Fibroblast of villous mesenchyme (primary cell): Measurements from ENCODE around the gene ADCY9. TPM values are rescaled to one million over a fixed set of nuclear protein-coding genes. Genes with fewer than 3 reads are reported as not detected.

Source experiments
- DNase-seq: peaks from one replicate; pipeline ENCODE4 v3.0.0-alpha.2; 2010; ENCODE audit warnings: low read depth
- H3K4me3 ChIP-seq: 2 replicates; pipeline ENCODE4 v1.5.1; 2011; ENCODE audit warnings: low read depth, mild to moderate bottlenecking, low read length
- total RNA-seq: library from RNA; depleted of rRNA; stranded (reverse); fragments of >200 nt; gene quantifications from 2 replicates; pipeline ENCODE4 v1.2.3, GENCODE V29; 2012
- TF ChIP-seq, protein P1 (sequence below): IDR thresholded peaks from 2 replicates; pipeline ENCODE4 v1.5.1; 2012; ENCODE audit warnings: low read depth, mild to moderate bottlenecking, low read length; ENCODE audit not compliant: insufficient read depth

Gene ADCY9
- total RNA-seq, 1 donor: 38.0 TPM

DNA sequence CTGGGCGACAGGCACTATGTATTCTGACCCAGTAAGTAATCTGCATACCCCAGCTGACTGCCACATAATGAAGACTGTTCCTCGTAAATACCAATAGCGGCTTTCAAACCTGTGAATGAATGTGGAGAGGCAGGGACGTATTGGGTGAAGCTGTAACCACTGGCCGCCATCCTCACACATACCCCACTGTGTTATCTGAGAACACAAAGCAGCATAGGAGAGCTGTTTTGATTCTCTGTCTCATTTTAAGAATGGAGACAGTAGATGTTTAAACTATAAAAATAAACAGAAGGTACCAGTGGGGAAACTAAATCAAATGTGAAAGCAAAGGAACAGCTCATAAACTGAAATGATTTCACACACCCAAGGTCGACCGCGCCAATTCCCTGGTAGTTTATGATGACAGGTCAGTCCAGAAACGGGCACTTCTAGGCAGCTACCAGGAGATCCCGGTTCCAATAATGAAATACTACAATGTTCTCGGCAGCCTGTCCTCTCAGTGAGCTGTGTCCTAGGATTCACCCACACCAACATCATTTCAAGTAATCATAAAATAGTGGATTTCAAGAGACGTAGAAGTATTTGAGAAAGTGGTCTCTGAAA, 109.7 kb downstream of the ADCY9 start:
- DNase-seq: no peak
- TF ChIP-seq, protein P1, sequence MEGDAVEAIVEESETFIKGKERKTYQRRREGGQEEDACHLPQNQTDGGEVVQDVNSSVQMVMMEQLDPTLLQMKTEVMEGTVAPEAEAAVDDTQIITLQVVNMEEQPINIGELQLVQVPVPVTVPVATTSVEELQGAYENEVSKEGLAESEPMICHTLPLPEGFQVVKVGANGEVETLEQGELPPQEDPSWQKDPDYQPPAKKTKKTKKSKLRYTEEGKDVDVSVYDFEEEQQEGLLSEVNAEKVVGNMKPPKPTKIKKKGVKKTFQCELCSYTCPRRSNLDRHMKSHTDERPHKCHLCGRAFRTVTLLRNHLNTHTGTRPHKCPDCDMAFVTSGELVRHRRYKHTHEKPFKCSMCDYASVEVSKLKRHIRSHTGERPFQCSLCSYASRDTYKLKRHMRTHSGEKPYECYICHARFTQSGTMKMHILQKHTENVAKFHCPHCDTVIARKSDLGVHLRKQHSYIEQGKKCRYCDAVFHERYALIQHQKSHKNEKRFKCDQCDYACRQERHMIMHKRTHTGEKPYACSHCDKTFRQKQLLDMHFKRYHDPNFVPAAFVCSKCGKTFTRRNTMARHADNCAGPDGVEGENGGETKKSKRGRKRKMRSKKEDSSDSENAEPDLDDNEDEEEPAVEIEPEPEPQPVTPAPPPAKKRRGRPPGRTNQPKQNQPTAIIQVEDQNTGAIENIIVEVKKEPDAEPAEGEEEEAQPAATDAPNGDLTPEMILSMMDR: no peak

DNA sequence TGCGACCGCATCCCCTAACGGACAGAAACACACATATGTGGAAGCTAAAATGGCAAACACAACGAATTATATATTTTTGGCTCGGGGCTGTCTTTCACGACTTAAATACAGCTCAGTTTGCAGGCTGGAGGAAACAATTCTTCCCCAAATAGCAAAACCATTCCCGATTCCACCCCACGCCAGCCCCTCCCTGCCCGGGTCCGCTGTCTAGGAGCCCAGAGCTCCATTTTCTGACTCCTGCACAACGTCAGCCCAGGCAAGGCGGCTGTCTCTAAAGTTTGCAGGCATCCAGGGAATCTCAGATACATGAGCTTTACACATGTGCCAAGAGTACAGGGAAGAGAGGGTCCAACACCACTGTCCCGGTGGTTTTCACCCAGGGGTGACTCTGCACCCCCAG, 110.5 kb downstream of the ADCY9 start:
- DNase-seq: no peak
- no peak overlapping the region for H3K4me3 ChIP-seq
- TF ChIP-seq, protein P1: no peak

More for the DNA sequence above, 109.7 kb downstream of the ADCY9 start:
- no peak overlapping the region for H3K4me3 ChIP-seq

DNA sequence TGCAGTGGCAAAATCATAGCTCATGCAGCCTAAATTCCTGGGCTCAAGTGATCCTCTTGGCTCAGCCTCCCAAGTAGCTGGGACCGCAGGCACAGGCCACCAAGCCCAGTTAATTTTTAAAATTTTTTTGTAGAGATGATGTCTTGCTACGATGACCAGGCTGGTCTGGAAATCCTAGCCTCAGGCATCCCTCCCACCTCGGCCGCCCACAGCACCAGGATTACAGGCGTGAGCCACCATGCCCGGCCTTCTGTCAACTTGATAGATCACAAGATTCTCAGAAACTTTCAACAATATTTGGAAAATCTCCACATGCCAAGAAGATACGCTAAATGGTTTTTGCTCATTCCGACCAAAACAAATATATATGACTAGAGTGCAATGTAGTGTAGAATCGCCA, 111.0 kb downstream of the ADCY9 start:
- TF ChIP-seq, protein P1: no peak
- DNase-seq: no peak
- H3K4me3 ChIP-seq: no peak overlapping the region

DNA sequence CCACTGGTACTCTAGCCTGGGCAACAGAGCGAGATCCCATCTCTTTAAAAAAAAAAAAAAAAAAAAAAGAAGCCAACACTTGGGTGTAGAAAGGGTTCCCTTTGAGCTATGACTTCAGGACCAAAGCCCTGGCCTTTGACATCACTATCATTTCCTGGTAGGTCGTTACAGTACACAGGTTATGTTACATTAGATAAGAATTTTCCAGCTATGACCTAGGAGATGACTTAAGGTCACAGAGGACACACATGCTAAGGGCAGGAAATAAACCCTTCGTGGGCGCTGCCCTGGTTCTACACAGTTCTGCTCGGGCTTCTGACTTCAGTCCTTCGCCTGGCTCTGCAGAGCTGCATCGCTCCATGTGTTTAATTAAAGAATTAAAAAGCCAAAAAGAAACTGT, 112.0 kb downstream of the ADCY9 start:
- no peak for DNase-seq
- TF ChIP-seq, protein P1: no peak
- no peak overlapping the region for H3K4me3 ChIP-seq

DNA sequence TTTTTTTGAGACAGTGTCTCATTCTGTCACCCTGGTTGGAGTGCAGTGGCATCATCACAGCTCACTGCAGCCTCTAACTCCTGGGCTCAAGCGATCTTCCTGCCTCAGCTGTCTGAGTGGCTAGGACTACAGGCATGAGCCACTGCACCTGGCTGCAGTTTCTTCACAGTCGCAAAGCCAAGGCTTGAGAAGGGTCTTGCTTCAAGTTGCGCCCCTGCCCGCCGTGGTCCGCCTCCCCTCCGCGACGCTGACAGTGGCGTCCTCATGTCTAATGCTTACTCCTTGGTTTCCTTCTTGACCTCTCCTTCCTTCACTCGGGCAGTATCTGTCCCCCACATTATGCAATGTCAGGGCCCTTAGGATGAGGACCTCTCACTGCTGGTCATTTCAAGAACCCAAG, 112.7 kb downstream of the ADCY9 start:
- no peak for DNase-seq
- TF ChIP-seq, protein P1: no peak

DNA sequence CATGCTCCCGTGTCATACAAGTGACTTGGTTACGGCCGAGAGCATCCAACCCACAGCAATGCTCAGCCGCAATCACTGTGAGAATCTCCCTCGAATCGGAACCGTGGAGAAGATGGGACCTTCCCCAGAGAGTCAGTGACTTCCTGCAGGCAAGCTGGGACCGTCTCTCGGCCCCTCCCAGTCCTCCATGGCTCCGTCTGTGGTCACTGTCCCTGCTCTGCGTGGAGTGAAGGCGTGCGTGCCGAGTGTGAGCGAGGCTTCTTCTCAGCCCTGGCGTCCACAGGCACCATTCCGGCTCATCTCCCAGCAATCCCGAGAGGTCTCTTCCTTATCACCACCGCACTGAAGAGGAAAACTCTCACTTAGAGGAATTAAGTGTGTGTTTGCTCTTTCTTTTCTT, 113.1 kb downstream of the ADCY9 start:
- no peak overlapping the region for H3K4me3 ChIP-seq
- DNase-seq: no peak
- TF ChIP-seq, protein P1: no peak

More for the DNA sequence above, 112.7 kb downstream of the ADCY9 start:
- no peak overlapping the region for H3K4me3 ChIP-seq

DNA sequence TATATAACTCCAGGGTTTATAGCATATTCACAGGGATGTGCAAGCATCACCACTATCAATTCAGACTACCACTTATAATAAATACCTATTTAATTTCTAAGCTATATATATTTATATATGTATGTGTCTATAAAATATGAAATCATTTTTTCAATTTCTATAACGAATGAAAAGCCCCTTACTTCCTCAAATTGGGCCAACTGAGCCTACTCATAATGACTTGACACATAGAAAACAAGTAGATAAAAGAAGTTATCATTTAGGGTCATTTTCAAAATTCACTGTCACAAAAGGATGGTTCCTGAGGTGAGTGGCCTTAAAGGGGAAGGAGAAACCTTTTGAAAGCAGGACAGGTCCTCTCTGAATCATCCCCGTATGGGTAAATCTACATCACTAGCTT, 114.1 kb downstream of the ADCY9 start:
- H3K4me3 ChIP-seq: no peak overlapping the region
- DNase-seq: no peak
- TF ChIP-seq, protein P1: no peak
